Measurements from ENCODE around the gene SUN5. TPM values are rescaled to one million over a fixed set of nuclear protein-coding genes. Genes with fewer than 3 reads are reported as not detected.

SUN5 gene
- total RNA-seq, 1 donor, result not detected

DNA sequence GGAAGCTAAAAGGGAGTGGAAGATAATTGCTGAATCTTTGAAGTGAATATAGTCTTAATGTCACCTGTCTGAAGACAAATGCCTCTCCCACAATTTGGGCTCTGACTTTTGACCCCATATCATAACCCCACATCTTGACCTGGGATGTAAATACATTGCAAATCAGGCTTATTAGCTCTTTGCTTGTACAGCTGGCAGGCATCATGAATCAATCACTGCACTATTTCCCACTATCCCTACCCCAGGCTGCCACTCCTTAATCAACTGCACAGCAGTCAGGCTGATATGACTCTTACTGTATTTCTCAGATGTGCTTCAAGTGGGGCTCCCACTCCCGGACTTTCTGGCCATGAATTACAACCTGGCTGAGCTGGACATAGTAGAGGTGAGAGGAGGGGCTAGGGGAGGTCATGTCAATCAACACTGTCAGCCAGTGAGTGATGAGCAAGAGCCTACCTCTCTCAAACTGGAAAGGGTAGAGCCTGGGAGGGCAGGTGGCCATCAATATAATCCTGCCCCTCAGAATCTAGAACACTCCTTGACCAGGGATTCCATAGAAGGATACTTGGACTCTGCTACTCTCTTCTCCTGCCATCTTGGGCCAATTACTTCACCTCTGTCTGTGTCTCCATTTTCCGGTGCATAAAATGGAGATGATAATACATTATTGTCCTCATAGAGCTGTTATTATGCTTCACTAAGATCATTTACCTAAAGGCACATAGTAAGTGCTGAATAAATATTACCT lies 38.9 kb upstream of the SUN5 start:
- TF ChIP-seq, protein P1, sequence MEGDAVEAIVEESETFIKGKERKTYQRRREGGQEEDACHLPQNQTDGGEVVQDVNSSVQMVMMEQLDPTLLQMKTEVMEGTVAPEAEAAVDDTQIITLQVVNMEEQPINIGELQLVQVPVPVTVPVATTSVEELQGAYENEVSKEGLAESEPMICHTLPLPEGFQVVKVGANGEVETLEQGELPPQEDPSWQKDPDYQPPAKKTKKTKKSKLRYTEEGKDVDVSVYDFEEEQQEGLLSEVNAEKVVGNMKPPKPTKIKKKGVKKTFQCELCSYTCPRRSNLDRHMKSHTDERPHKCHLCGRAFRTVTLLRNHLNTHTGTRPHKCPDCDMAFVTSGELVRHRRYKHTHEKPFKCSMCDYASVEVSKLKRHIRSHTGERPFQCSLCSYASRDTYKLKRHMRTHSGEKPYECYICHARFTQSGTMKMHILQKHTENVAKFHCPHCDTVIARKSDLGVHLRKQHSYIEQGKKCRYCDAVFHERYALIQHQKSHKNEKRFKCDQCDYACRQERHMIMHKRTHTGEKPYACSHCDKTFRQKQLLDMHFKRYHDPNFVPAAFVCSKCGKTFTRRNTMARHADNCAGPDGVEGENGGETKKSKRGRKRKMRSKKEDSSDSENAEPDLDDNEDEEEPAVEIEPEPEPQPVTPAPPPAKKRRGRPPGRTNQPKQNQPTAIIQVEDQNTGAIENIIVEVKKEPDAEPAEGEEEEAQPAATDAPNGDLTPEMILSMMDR (IDR thresholded peaks at IDR 0.05; ENCODE audit: insufficient read depth, low read length), result no peak
- DNase-seq (ENCODE audit: low read depth), result no peak
- no peak overlapping the region for H3K4me3 ChIP-seq (ENCODE audit: low read depth, low read length)

DNA sequence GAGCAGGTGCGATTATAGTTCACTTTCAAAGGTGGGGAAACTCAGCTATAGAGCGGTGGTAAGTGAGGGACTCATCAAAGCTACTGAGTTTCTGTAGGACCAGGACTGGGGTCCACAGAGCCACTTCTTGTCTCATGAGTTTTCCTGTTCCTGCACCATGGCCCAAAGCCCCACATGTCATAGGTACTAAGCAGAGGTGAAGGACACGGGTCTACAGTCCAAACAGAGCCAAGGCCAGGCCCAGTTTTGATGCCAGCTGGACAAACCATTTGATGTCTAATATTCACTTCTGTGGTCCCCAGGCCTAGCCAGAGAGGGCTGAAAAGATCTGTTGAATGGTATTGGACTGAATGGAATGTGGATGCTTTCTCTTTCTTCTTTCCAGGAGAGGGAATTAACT lies 38.2 kb upstream of the SUN5 start:
- no peak overlapping the region for H3K4me3 ChIP-seq (ENCODE audit: low read depth, low read length)
- no peak for DNase-seq (ENCODE audit: low read depth)
- TF ChIP-seq, protein P1 (IDR thresholded peaks at IDR 0.05; ENCODE audit: insufficient read depth, low read length), result no peak

DNA sequence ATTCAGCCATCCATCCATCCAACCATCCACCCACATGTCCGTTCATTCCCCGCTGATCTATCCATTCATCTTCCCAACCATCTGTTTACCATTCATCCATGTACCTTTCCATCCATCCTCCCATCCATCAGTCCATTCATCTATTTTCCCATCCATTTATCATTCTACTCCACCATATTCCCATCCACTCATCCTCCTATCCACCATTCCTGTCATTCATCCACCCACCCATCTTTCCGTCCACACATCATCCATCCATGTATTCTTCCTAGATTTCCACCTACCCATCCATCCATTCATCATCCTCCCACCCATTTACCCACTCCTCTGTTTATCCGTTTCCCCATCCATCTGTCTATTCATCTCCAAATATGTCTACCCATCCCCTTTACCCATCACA lies 34.0 kb upstream of the SUN5 start:
- TF ChIP-seq, protein P1 (IDR thresholded peaks at IDR 0.05; ENCODE audit: insufficient read depth, low read length), result no peak
- no peak for DNase-seq (ENCODE audit: low read depth)

DNA sequence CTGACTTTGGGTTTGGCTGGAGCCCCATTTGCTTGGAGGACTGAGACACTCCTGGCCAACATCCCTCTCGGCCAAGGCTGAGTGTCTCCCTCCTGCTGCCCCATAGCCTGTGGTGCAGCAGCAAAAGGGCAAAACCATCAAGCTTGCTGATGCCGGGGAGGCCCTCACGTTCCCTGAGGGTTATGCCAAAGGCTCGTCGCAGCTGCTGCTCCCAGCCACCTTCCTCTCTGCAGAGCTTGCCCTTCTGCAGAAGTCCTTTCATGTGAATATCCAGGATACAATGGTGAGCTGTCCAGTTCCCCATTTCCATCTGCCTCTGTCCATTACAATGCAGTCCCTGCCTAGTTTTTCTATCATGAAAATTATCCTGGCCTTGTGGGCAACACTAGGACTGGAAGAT lies 33.2 kb upstream of the SUN5 start:
- H3K4me3 ChIP-seq (ENCODE audit: low read depth, low read length), result no peak overlapping the region
- TF ChIP-seq, protein P1 (IDR thresholded peaks at IDR 0.05; ENCODE audit: insufficient read depth, low read length), result no peak
- no peak for DNase-seq (ENCODE audit: low read depth)

More for the DNA sequence above, 34.0 kb upstream of the SUN5 start:
- H3K4me3 ChIP-seq (ENCODE audit: low read depth, low read length), result no peak overlapping the region

DNA sequence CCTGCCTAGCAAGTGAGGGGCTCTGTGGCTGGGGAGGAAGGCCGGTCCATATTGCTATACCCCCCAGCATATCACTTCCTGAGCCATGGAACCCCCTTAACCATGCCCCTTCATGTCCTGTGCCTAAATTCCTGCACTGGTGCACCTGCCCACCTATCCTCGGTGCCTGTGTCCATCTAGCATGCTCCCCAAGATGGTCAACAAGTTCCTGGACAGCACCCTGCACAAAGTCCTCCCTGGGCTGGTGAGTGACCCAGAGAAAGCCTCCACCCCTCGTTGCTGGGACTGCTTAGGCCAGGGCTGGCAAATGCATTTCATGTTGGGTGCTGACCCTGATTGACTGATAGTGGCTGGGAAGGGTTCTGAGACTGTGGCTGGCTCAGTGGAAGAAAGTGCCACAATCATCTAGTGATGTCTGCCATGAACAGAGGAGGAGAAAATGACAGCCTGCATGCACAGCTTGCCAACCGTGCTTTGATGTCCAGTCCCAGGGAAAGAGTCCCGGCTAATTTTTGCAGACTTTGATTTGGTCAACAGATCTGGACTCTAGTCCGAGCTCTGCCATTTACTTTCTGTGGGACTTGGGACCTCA lies 30.8 kb upstream of the SUN5 start:
- H3K4me3 ChIP-seq (ENCODE audit: low read depth, low read length), result no peak overlapping the region
- TF ChIP-seq, protein P1 (IDR thresholded peaks at IDR 0.05; ENCODE audit: insufficient read depth, low read length), result no peak
- DNase-seq (ENCODE audit: low read depth), result no peak

DNA sequence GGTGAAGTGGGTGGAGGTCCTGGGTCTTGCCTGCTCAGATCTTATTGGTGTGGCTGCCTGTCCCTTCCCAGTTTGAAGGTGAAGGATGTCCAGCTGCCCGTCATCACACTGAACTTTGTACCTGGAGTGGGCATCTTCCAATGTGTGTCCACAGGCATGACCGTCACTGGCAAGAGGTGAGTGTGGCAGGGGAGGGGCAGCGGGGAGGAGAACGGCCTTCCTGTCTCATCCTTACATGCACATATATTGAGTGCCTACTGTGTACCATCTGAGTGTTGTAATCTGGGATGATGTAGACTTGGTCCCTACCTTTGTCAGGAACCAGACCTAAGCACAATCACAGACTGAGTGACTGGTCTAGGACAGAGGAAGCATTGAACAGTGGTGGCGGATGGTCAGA lies 29.9 kb upstream of the SUN5 start:
- DNase-seq (ENCODE audit: low read depth), result no peak
- H3K4me3 ChIP-seq (ENCODE audit: low read depth, low read length), result no peak overlapping the region
- TF ChIP-seq, protein P1 (IDR thresholded peaks at IDR 0.05; ENCODE audit: insufficient read depth, low read length), result no peak
